Upper lobe of left lung (tissue), 4 donors: Measurements from ENCODE around the gene CLSTN2.

Experiments
- CTCF ChIP-seq, 6 experiments: fragments of 450-650 bp in 4 of 6; fragments of 200-600 bp in 2 of 6; sonication (generic) in 2 of 6; IDR thresholded peaks; one replicate each; pipeline ENCODE4 v1.5.1; 2016 to 2019; ENCODE audit warnings: antibody characterized with exemption in 6 of 6
- POLR2A ChIP-seq, 4 donors: fragments of 450-650 bp; IDR thresholded peaks; one replicate each; pipeline ENCODE4 v1.5.1; 2016 to 2017; ENCODE audit warnings: antibody characterized with exemption in 4 of 4, mild to moderate bottlenecking in 2 of 4
- POLR2AphosphoS5 ChIP-seq, 2 donors: sonication (generic); formaldehyde crosslinking; IDR thresholded peaks; one replicate each; pipeline ENCODE4 v1.5.1; 2017; ENCODE audit warnings: antibody characterized with exemption in 2 of 2

- TF ChIP-seq CTCF (IDR thresholded peaks at IDR 0.05) (no peak), POLR2AphosphoS5 (IDR thresholded peaks at IDR 0.05) (no peak), POLR2A (IDR thresholded peaks at IDR 0.05) (no peak)
Observed at GRCh38 chr3:140394488-140395133, 459.6 kb downstream of the CLSTN2 start.
